ENCODE data around the gene PTPN21. TPM values are rescaled to one million over a fixed set of nuclear protein-coding genes. Genes with fewer than 3 reads are reported as not detected.
A peak's percentile ranks its signal among the peaks of the same experiment; 100 is the strongest.

The PTPN21 gene
- total RNA-seq, 1 donor, result 16.2 TPM

GRCh38 chr14:88502740-88503139 lies 52.1 kb downstream of the PTPN21 start:
- no peak for DNase-seq (ENCODE audit: low read depth)
- TF ChIP-seq CTCF (IDR thresholded peaks at IDR 0.05; ENCODE audit: insufficient read depth, low read length), result no peak

DNA sequence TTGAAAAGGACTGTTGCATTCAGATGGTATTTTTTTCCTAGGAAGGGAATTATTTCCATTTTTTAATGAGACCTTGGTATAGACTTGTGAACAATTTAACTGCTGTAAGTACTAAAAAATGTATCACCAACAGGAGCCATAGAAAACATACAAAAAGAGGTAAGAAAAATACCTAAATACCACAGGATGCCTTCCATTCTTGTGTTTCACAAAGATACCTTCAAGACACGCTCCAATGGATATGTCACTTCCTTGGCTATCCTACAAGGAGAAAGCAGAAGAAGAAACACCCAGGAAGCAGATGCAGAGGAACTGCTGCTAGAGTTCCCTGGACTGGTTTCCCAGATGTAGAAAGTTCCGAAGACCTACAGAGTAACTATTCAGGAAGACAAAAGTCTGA lies 54.2 kb downstream of the PTPN21 start:
- DNase-seq (ENCODE audit: low read depth), result no peak
- TF ChIP-seq CTCF (IDR thresholded peaks at IDR 0.05; ENCODE audit: insufficient read depth, low read length), result no peak
- H3K4me3 ChIP-seq (ENCODE audit: low read depth, low read length), result no peak overlapping the region

More at GRCh38 chr14:88502740-88503139, 52.1 kb downstream of the PTPN21 start:
- H3K4me3 ChIP-seq (ENCODE audit: low read depth, low read length), result no peak overlapping the region

DNA sequence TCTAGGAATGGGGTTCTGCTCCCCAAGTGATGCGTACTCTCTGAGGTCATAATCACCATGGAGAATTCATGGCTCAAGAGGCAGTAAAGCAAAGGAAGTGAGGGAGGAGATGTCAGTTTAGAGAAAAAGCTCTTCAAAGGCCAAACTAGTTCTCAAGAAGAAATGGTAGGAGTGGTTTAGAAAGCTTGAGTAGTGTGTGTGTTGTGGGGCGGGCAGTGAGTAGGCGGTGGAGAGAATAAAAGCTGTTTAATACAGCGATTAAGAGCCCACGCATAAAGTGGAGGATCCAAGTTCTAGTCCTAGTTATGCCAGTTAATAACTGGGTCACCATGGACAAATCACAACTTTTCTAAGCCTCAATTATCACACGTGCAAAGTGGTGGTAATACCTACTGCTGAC lies 55.6 kb downstream of the PTPN21 start:
- no peak overlapping the region for H3K4me3 ChIP-seq (ENCODE audit: low read depth, low read length)
- no peak for TF ChIP-seq CTCF (IDR thresholded peaks at IDR 0.05; ENCODE audit: insufficient read depth, low read length)
- no peak for DNase-seq (ENCODE audit: low read depth)

DNA sequence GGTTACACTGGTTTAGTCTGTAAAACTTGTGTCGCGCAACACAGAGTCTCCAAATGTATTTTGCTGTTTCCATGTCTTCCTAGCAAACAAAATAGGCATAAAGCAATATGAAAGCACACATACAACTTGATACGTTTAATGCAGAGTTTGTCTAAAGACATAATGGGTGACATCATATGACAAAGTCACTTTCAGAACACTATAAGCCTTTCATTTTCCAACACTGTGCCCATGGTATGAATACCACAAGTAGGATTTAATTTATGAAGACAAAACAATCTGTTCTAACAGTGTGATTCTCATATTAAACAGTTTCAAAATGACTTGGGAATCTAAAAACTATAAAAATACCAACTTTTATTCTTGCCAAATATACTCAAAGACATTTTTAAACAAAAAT lies 58.4 kb downstream of the PTPN21 start:
- H3K4me3 ChIP-seq (ENCODE audit: low read depth, low read length), result no peak overlapping the region
- TF ChIP-seq CTCF (IDR thresholded peaks at IDR 0.05; ENCODE audit: insufficient read depth, low read length), result no peak
- DNase-seq (ENCODE audit: low read depth), result no peak

- H3K4me3 ChIP-seq (ENCODE audit: low read depth, low read length), result no peak overlapping the region
- TF ChIP-seq CTCF (IDR thresholded peaks at IDR 0.05; ENCODE audit: insufficient read depth, low read length), result no peak
- DNase-seq (ENCODE audit: low read depth), result no peak
Observed at GRCh38 chr14:88493392-88494185, 61.2 kb downstream of the PTPN21 start.

- no peak overlapping the region for H3K4me3 ChIP-seq (ENCODE audit: low read depth, low read length)
- peak; percentile 84 for DNase-seq (ENCODE audit: low read depth)
- TF ChIP-seq CTCF (IDR thresholded peaks at IDR 0.05; ENCODE audit: insufficient read depth, low read length), result peak; percentile 93
Observed at GRCh38 chr14:88492272-88493089, 62.3 kb downstream of the PTPN21 start.
